Caco-2 (cell line): ENCODE data around the gene B4GALT4. TPM values are rescaled to one million over a fixed set of nuclear protein-coding genes. Genes with fewer than 3 reads are reported as not detected.

Source experiments
- BruUV-seq: library from RNA; stranded (reverse); fragments of 400-500 nt; replicated peaks from 2 replicates; lab custom pipeline; 2021; lab: Mats Ljungman, UMichigan
- CTCF ChIA-PET: fragments of 300-600 bp; sonication (Branson Sonifier 250); formaldehyde crosslinking; loops from one replicate; lab custom pipeline; 2022; ENCODE audit warnings: antibody characterized with exemption; lab: Charles Lee
- POLR2A ChIA-PET: fragments of 300-600 bp; sonication (Branson Sonifier 250); formaldehyde crosslinking; loops from one replicate; lab custom pipeline; 2022; ENCODE audit warnings: antibody characterized with exemption; lab: Charles Lee
- DNase-seq, 2 experiments: peaks; one replicate each; pipeline versions ENCODE4 v3.0.0 to v3.0.0-alpha.2; 2020 to 2022
- H3K27me3 ChIP-seq: replicated peaks from 2 replicates; pipeline ENCODE4 v1.6.0; 2011; ENCODE audit warnings: low read length; ENCODE audit not compliant: control insufficient read depth, insufficient read depth
- H3K36me3 ChIP-seq: 2 replicates; pipeline ENCODE4 v1.5.1; 2011; ENCODE audit warnings: low read length; ENCODE audit not compliant: control insufficient read depth, insufficient read depth
- H3K4me1 ChIP-seq: fragments of 250-450 bp; sonication (Bioruptor Pico); 2 replicates; pipeline ENCODE4 v1.5.1; 2020; ENCODE audit warnings: mild to moderate bottlenecking
- H3K4me3 ChIP-seq: 2 replicates; pipeline ENCODE4 v1.5.1; 2011; ENCODE audit warnings: low read depth, mild to moderate bottlenecking, control low read depth, low read length
- H3K9me3 ChIP-seq: fragments of 250-450 bp; sonication (Bioruptor Pico); 2 replicates; pipeline ENCODE4 v1.5.1; 2020; ENCODE audit warnings: mild to moderate bottlenecking, moderate library complexity
- H3K27ac Mint-ChIP-seq: one replicate; pipeline ENCODE4 v1.8.0; 2022; ENCODE audit warnings: mixed read lengths; ENCODE audit not compliant: unreplicated experiment
- H3K27me3 Mint-ChIP-seq: one replicate; pipeline ENCODE4 v1.8.0; 2022; ENCODE audit warnings: mixed read lengths; ENCODE audit not compliant: insufficient read depth, unreplicated experiment
- H3K36me3 Mint-ChIP-seq: one replicate; pipeline ENCODE4 v1.8.0; 2022; ENCODE audit warnings: mild to moderate bottlenecking, mixed read lengths; ENCODE audit not compliant: insufficient read depth, unreplicated experiment
- H3K4me1 Mint-ChIP-seq: one replicate; pipeline ENCODE4 v1.8.0; 2022; ENCODE audit warnings: low read depth, mixed read lengths; ENCODE audit not compliant: unreplicated experiment
- H3K4me3 Mint-ChIP-seq: one replicate; pipeline ENCODE4 v1.8.0; 2022; ENCODE audit warnings: mild to moderate bottlenecking, moderate library complexity, mixed read lengths; ENCODE audit not compliant: unreplicated experiment
- H3K9me3 Mint-ChIP-seq: one replicate; pipeline ENCODE4 v1.8.0; 2022; ENCODE audit warnings: mixed read lengths; ENCODE audit not compliant: unreplicated experiment
- CTCF ChIP-seq, 2 experiments: fragments of 200-600 bp in 1 of 2; IDR thresholded peaks; 1 replicate in 1 of 2; 2 replicates in 1 of 2; pipeline versions ENCODE4 v1.5.1 to v1.8.0; 2011 to 2022; ENCODE audit warnings: antibody characterized with exemption in 1 of 2, control low read depth in 1 of 2, inconsistent platforms in 1 of 2, low read depth in 1 of 2, low read length in 1 of 2, mild to moderate bottlenecking in 1 of 2, moderate library complexity in 1 of 2; ENCODE audit not compliant: insufficient read depth in 1 of 2, severe bottlenecking in 1 of 2, unreplicated experiment in 1 of 2
- intact Hi-C: fragments of 100-400 bp; cut with micrococcal nuclease; formaldehyde crosslinking; loops from one replicate; pipeline ENCODE4 v1.10.0; 2022; ENCODE audit not compliant: unreplicated experiment
- total RNA-seq: library from RNA; stranded (reverse); gene quantifications from 2 replicates; pipeline ENCODE4 v1.2.3, GENCODE V29; 2022

Gene B4GALT4
- total RNA-seq, 1 experiment from 2014 or later, result 59.7 TPM

GRCh38 chr3:119288669-119289403 is 48.2 kb upstream of the B4GALT4 start:
- ChIA-PET POLR2A (no interaction called here), CTCF (no interaction called here)
- Histone ChIP-seq H3K4me1 (peaks cover 29% of the 10 kb centered on the region), H3K36me3 (no peaks in the 10 kb centered on the region), H3K9me3 (peaks cover 27% of the 10 kb centered on the region), H3K27me3 (no peaks in the 10 kb centered on the region), H3K4me3 (no peak overlapping the region)
- intact Hi-C loops, result no loop called here
- H3K27ac Mint-ChIP-seq, result no peak overlapping the region
- no peaks in the 10 kb centered on the region for H3K36me3 Mint-ChIP-seq
- TF ChIP-seq CTCF (IDR thresholded peaks at IDR 0.05; ENCODE audit: insufficient read depth in 1 of 2, low read depth in 1 of 2, low read length in 1 of 2, severe bottlenecking in 1 of 2, unreplicated experiment in 1 of 2), result no peak
- no peak overlapping the region for H3K4me3 Mint-ChIP-seq
- no TSS peak for BruUV-seq
- H3K4me1 Mint-ChIP-seq, result peaks cover 17% of the 10 kb centered on the region
- DNase-seq, result no peak
- peaks cover 30% of the 10 kb centered on the region for H3K9me3 Mint-ChIP-seq
- no peaks in the 10 kb centered on the region for H3K27me3 Mint-ChIP-seq

DNA sequence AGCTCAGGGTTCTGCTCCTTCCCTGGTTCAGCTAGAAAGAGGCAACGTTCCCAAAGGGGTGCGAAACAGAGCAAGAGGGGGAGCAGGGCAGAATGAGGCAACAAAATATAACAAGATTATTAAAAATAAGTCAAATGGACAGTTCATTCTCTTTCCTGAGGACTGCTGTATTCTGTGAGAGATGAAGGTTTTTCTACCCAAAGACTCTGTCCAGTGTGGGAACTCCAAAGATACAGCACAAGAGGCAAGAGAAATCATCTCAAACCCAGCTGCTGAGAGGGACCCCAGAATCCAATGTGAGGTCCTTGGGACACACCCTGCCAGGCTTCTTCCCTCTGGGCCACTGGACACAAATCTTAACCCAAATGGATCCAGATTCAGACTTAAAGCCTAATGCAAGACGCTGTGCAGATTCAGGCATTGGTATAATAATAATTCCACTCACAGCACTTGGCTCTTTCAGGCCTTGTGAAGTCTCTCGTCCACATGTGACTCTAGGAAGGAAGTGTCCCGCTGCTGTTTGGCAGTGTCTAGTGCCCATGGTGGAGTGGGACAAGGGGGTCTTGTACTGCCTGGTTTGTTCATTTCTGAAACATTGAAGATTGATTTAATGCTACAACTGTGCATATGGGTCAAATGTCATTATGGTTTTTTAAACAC is 39.0 kb upstream of the B4GALT4 start:
- no peaks in the 10 kb centered on the region for H3K4me1 ChIP-seq
- no peak for TF ChIP-seq CTCF (IDR thresholded peaks at IDR 0.05; ENCODE audit: insufficient read depth in 1 of 2, low read depth in 1 of 2, low read length in 1 of 2, severe bottlenecking in 1 of 2, unreplicated experiment in 1 of 2)
- DNase-seq, result no peak
- ChIA-PET POLR2A (no interaction called here), CTCF (no interaction called here)
- no peak overlapping the region for H3K4me3 ChIP-seq
- H3K27me3 ChIP-seq, result no peaks in the 10 kb centered on the region
- H3K4me1 Mint-ChIP-seq, result peaks cover 12% of the 10 kb centered on the region
- no peak overlapping the region for H3K4me3 Mint-ChIP-seq
- no peaks in the 10 kb centered on the region for H3K36me3 ChIP-seq
- H3K27me3 Mint-ChIP-seq, result no peaks in the 10 kb centered on the region
- H3K27ac Mint-ChIP-seq, result no peak overlapping the region
- BruUV-seq, result no TSS peak
- peaks cover 27% of the 10 kb centered on the region for H3K9me3 Mint-ChIP-seq
- H3K36me3 Mint-ChIP-seq, result no peaks in the 10 kb centered on the region
- intact Hi-C loops, result loop anchor here (10.0 kb wide), 1 partner anchor 105 kb away; no protein-coding TSS in a partner anchor
- H3K9me3 ChIP-seq, result peaks cover 18% of the 10 kb centered on the region

- CTCF ChIA-PET, result no interaction called here
- TF ChIP-seq CTCF (IDR thresholded peaks at IDR 0.05; ENCODE audit: insufficient read depth in 1 of 2, low read depth in 1 of 2, low read length in 1 of 2, severe bottlenecking in 1 of 2, unreplicated experiment in 1 of 2), result no peak
- H3K27me3 ChIP-seq, result no peaks in the 10 kb centered on the region
Observed at GRCh38 chr3:119279101-119279554, 38.5 kb upstream of the B4GALT4 start.

More at GRCh38 chr3:119279101-119279554, 38.5 kb upstream of the B4GALT4 start:
- Histone ChIP-seq H3K36me3 (no peaks in the 10 kb centered on the region), H3K9me3 (peaks cover 13% of the 10 kb centered on the region), H3K4me1 (no peaks in the 10 kb centered on the region), H3K4me3 (no peak overlapping the region)
- intact Hi-C loops, result loop anchor here (10.0 kb wide), 1 partner anchor 106 kb away; no protein-coding TSS in a partner anchor
- Mint-ChIP-seq H3K9me3 (peaks cover 27% of the 10 kb centered on the region), H3K4me1 (peaks cover 12% of the 10 kb centered on the region), H3K36me3 (no peaks in the 10 kb centered on the region), H3K27ac (no peak overlapping the region), H3K4me3 (no peak overlapping the region), H3K27me3 (no peaks in the 10 kb centered on the region)
- DNase-seq, result no peak
- BruUV-seq, result no TSS peak
- POLR2A ChIA-PET, result no interaction called here
